Measurements from ENCODE around the gene CERT1.
A peak's percentile ranks its signal among the peaks of the same experiment; 100 is the strongest.

The CERT1 gene

GRCh38 chr5:75529185-75529584 lies 17.8 kb upstream of the CERT1 start (continued):
- TF ChIP-seq ZNF280D (tag by site-specific recombination; IDR thresholded peaks at IDR 0.05) (no peak), ZBTB1 (tag by site-specific recombination; IDR thresholded peaks at IDR 0.05) (no peak), SP3 (tag by site-specific recombination; IDR thresholded peaks at IDR 0.05) (no peak), HOXD13 (CRISPR knock-in tag; IDR thresholded peaks at IDR 0.05; ENCODE audit: borderline replicate concordance) (no peak), ZNF621 (tag by site-specific recombination; IDR thresholded peaks at IDR 0.05) (no peak), KLF8 (tag by site-specific recombination; IDR thresholded peaks at IDR 0.05) (no peak), OSR2 (tag by site-specific recombination; IDR thresholded peaks at IDR 0.05) (no peak), ZNF707 (tag by site-specific recombination; IDR thresholded peaks at IDR 0.05) (no peak)
- TF ChIP-seq, protein P1, sequence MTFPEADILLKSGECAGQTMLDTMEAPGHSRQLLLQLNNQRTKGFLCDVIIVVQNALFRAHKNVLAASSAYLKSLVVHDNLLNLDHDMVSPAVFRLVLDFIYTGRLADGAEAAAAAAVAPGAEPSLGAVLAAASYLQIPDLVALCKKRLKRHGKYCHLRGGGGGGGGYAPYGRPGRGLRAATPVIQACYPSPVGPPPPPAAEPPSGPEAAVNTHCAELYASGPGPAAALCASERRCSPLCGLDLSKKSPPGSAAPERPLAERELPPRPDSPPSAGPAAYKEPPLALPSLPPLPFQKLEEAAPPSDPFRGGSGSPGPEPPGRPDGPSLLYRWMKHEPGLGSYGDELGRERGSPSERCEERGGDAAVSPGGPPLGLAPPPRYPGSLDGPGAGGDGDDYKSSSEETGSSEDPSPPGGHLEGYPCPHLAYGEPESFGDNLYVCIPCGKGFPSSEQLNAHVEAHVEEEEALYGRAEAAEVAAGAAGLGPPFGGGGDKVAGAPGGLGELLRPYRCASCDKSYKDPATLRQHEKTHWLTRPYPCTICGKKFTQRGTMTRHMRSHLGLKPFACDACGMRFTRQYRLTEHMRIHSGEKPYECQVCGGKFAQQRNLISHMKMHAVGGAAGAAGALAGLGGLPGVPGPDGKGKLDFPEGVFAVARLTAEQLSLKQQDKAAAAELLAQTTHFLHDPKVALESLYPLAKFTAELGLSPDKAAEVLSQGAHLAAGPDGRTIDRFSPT (tag by site-specific recombination; IDR thresholded peaks at IDR 0.05) = no peak

DNA sequence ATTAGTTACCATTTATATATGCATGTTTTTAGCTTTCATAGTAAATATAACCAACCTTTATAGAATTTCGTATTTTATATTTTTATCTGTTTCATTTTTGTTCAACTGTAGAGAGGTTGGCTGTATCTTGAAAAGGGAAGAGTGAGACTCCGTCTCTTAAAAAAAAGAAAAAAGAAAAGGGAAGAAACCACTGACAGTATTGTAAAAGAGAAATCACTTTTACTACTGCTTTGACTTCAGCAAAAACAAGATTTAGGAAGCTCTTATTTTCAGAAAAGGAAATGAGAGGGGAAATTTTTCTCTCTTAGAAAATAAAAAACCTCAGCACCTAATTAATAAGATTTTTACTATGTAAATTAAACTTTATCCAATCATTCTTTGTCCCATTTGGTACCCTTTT lies 14.6 kb upstream of the CERT1 start:
- ChIA-PET POLR2A (interaction anchor here (0.7 kb wide), 1 partner anchor 18 kb away, joined by 5 read pairs; no protein-coding TSS in a partner anchor), CTCF (interaction anchor here (0.6 kb wide), 1 partner anchor 366 kb away, joined by 3 read pairs; no protein-coding TSS in a partner anchor)
- no peaks in the 10 kb centered on the region for H3K4me1 ChIP-seq (ENCODE audit: control insufficient read depth, insufficient read depth, low read length)

More for the DNA sequence above, 14.6 kb upstream of the CERT1 start:
- TF ChIP-seq, protein P2, sequence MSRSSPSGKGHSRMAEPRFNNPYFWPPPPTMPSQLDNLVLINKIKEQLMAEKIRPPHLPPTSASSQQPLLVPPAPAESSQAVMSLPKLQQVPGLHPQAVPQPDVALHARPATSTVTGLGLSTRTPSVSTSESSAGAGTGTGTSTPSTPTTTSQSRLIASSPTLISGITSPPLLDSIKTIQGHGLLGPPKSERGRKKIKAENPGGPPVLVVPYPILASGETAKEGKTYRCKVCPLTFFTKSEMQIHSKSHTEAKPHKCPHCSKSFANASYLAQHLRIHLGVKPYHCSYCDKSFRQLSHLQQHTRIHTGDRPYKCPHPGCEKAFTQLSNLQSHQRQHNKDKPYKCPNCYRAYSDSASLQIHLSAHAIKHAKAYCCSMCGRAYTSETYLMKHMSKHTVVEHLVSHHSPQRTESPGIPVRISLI (tag by site-specific recombination; IDR thresholded peaks at IDR 0.05) = no peak
- TF ChIP-seq ZNF645 (tag by site-specific recombination; IDR thresholded peaks at IDR 0.05) (no peak), ZNF518A (tag by site-specific recombination; conservative IDR thresholded peaks at IDR 0.05; ENCODE audit: low read depth) (no peak), ZNF394 (tag by site-specific recombination; IDR thresholded peaks at IDR 0.05; ENCODE audit: borderline replicate concordance) (no peak), PRDM1 (tag by site-specific recombination; IDR thresholded peaks at IDR 0.05) (peak; percentile 79)
- Histone ChIP-seq H3K9me3 (ENCODE audit: control insufficient read depth, insufficient read depth, low read depth, low read length) (no peaks in the 10 kb centered on the region), H3K4me3 (ENCODE audit: low read depth, low read length) (no peak overlapping the region), H3K27ac (ENCODE audit: extremely low read depth, low read depth, low read length) (no peak overlapping the region), H3K36me3 (ENCODE audit: control insufficient read depth in 2 of 2, insufficient read depth in 1 of 2, low read length in 2 of 2) (peaks cover 0 to 3% of the 10 kb centered on the region in 2 experiments; a peak in 2 of 3 replicates)

All from HEK293 (cell line).